ENCODE measurements around the gene CHSY1.

GRCh38 chr15:101182215-101182614, 69.6 kb downstream of the CHSY1 start:
- TF ChIP-seq, protein P1, sequence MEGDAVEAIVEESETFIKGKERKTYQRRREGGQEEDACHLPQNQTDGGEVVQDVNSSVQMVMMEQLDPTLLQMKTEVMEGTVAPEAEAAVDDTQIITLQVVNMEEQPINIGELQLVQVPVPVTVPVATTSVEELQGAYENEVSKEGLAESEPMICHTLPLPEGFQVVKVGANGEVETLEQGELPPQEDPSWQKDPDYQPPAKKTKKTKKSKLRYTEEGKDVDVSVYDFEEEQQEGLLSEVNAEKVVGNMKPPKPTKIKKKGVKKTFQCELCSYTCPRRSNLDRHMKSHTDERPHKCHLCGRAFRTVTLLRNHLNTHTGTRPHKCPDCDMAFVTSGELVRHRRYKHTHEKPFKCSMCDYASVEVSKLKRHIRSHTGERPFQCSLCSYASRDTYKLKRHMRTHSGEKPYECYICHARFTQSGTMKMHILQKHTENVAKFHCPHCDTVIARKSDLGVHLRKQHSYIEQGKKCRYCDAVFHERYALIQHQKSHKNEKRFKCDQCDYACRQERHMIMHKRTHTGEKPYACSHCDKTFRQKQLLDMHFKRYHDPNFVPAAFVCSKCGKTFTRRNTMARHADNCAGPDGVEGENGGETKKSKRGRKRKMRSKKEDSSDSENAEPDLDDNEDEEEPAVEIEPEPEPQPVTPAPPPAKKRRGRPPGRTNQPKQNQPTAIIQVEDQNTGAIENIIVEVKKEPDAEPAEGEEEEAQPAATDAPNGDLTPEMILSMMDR (IDR thresholded peaks at IDR 0.05) = no peak
- no peak for TF ChIP-seq POLR2A (IDR thresholded peaks at IDR 0.05)

Data from right lobe of liver (tissue), 4 donors.